Right renal pelvis (tissue), 4 donors: Measurements from ENCODE around the gene CLHC1. TPM values are rescaled to one million over a fixed set of nuclear protein-coding genes. Genes with fewer than 3 reads are reported as not detected.
"Not testable (repeated sequence)": the region's sequence is repeated elsewhere in the genome, so short reads cannot be mapped to it uniquely, and the experiment has no call there.

Experiments used
- DNase-seq, 4 donors: peaks; one replicate each; pipeline ENCODE4 v3.0.0-alpha.2; 2013; ENCODE audit warnings: low read depth in 4 of 4, low spot score in 3 of 4, missing footprints in 1 of 4
- polyA plus RNA-seq, 4 donors: library from polyadenylated mRNA; unstranded; fragments of 120-200 nt; gene quantifications; one replicate each; pipeline ENCODE4 v1.2.1, GENCODE V29; 2013; ENCODE audit not compliant: insufficient read length in 4 of 4

CLHC1 gene
- polyA plus RNA-seq, 4 donors: 18.6 to 26.3 (median 21.3) TPM

GRCh38 chr2:55233658-55233940 is 1.5 kb upstream of the CLHC1 start:
- no peak for DNase-seq

- no peak for DNase-seq
These were observed 967 bp upstream of the CLHC1 start for GRCh38 chr2:55232863-55233657.

- DNase-seq: no peak
These were observed 478 bp downstream of the CLHC1 start for GRCh38 chr2:55231546-55232083.

GRCh38 chr2:55230551-55230950 is 1.5 kb downstream of the CLHC1 start:
- no peak for DNase-seq

- no peak for DNase-seq
These were observed 2.9 kb downstream of the CLHC1 start for GRCh38 chr2:55229221-55229620.

- DNase-seq: no peak
These were observed 3.9 kb downstream of the CLHC1 start for GRCh38 chr2:55228226-55228563.

GRCh38 chr2:55227437-55228225 is 4.5 kb downstream of the CLHC1 start:
- DNase-seq: not testable (repeated sequence)

GRCh38 chr2:55225481-55226020 is 6.5 kb downstream of the CLHC1 start:
- no peak for DNase-seq

GRCh38 chr2:55224761-55225261 is 7.3 kb downstream of the CLHC1 start:
- no peak for DNase-seq

- DNase-seq: no peak
These were observed 7.9 kb downstream of the CLHC1 start for GRCh38 chr2:55223958-55224760.

- no peak for DNase-seq
These were observed 18.3 kb downstream of the CLHC1 start for GRCh38 chr2:55213822-55214221.

- no peak for DNase-seq
These were observed 27.1 kb downstream of the CLHC1 start for GRCh38 chr2:55204950-55205349.

GRCh38 chr2:55204536-55204935 is 27.6 kb downstream of the CLHC1 start:
- no peak for DNase-seq

GRCh38 chr2:55200416-55200815 is 31.7 kb downstream of the CLHC1 start:
- no peak for DNase-seq

GRCh38 chr2:55196526-55196925 is 35.6 kb downstream of the CLHC1 start:
- no peak for DNase-seq

GRCh38 chr2:55191888-55192287 is 40.2 kb downstream of the CLHC1 start:
- DNase-seq: not testable (repeated sequence)

GRCh38 chr2:55186837-55187236 is 45.3 kb downstream of the CLHC1 start:
- not testable (repeated sequence) for DNase-seq

GRCh38 chr2:55180374-55180773 is 51.7 kb downstream of the CLHC1 start:
- DNase-seq: no peak

GRCh38 chr2:55176094-55176415 is 56.0 kb downstream of the CLHC1 start:
- DNase-seq: no peak

- DNase-seq: no peak
These were observed 56.6 kb downstream of the CLHC1 start for GRCh38 chr2:55175254-55176093.
